OCI-LY7 (cell line): ENCODE data around the gene TULP1. TPM values are rescaled to one million over a fixed set of nuclear protein-coding genes. Genes with fewer than 3 reads are reported as not detected.

Source experiments
- BruUV-seq: library from RNA; stranded (reverse); fragments of 400-500 nt; replicated peaks from 2 replicates; lab custom pipeline; 2021; lab: Mats Ljungman, UMichigan
- CTCF ChIA-PET: fragments of 300-600 bp; sonication (Branson Sonifier 250); formaldehyde crosslinking; loops from one replicate; lab custom pipeline; 2022; ENCODE audit warnings: antibody characterized with exemption; ENCODE audit not compliant: unreplicated experiment; lab: Charles Lee
- POLR2A ChIA-PET: fragments of 300-600 bp; sonication (Branson Sonifier 250); formaldehyde crosslinking; loops from one replicate; lab custom pipeline; 2022; ENCODE audit warnings: antibody characterized with exemption; lab: Charles Lee
- DNase-seq: peaks from one replicate; pipeline ENCODE4 v3.0.0-alpha.2; 2015; ENCODE audit warnings: low spot score
- H2AFZ ChIP-seq: fragments of 200-600 bp; sonication (generic), shearing (Covaris generic); 2 replicates; pipeline ENCODE4 v1.6.1; 2014; ENCODE audit warnings: mild to moderate bottlenecking, antibody characterized with exemption, low read length, moderate library complexity
- H3K27ac ChIP-seq: fragments of 200-600 bp; sonication (generic); 2 replicates; pipeline ENCODE4 v1.5.1; 2014; ENCODE audit warnings: mixed run types, low read depth, mild to moderate bottlenecking, moderate library complexity, low read length, inconsistent platforms; ENCODE audit not compliant: poor library complexity, severe bottlenecking
- H3K36me3 ChIP-seq: fragments of 200-600 bp; sonication (generic); 2 replicates; pipeline ENCODE4 v1.6.1; 2014; ENCODE audit warnings: mild to moderate bottlenecking, antibody characterized with exemption, low read length, moderate library complexity, mixed read lengths; ENCODE audit not compliant: insufficient read depth
- H3K4me1 ChIP-seq: fragments of 200-600 bp; sonication (generic); 2 replicates; pipeline ENCODE4 v1.5.1; 2014; ENCODE audit warnings: mild to moderate bottlenecking, low read length; ENCODE audit not compliant: insufficient read depth, poor library complexity, severe bottlenecking
- H3K4me2 ChIP-seq: fragments of 200-600 bp; sonication (generic); 2 replicates; pipeline ENCODE4 v1.6.1; 2014; ENCODE audit warnings: mild to moderate bottlenecking, low read length
- H3K4me3 ChIP-seq: fragments of 200-600 bp; sonication (generic); 2 replicates; pipeline ENCODE4 v1.5.1; 2014; ENCODE audit warnings: mild to moderate bottlenecking, low read depth, low read length; ENCODE audit not compliant: poor library complexity, severe bottlenecking
- H3K79me2 ChIP-seq: fragments of 200-600 bp; sonication (generic); 2 replicates; pipeline ENCODE4 v1.6.1; 2016; ENCODE audit warnings: low read depth, mild to moderate bottlenecking, low read length, moderate library complexity, mixed read lengths; ENCODE audit not compliant: insufficient read depth
- H3K9me2 ChIP-seq: fragments of 200-600 bp; sonication (generic); 2 replicates; pipeline ENCODE4 v1.6.1; 2016; ENCODE audit warnings: mild to moderate bottlenecking, low read length, mixed read lengths; ENCODE audit not compliant: insufficient read depth
- H3K9me3 ChIP-seq: fragments of 200-600 bp; sonication (generic); 2 replicates; pipeline ENCODE4 v1.6.1; 2014; ENCODE audit warnings: mild to moderate bottlenecking, mixed run types, low read length, mixed read lengths
- H4K20me1 ChIP-seq: fragments of 200-600 bp; sonication (generic); 2 replicates; pipeline ENCODE4 v1.6.1; 2014; ENCODE audit warnings: mild to moderate bottlenecking, antibody characterized with exemption, low read length, moderate library complexity, mixed read lengths; ENCODE audit not compliant: insufficient read depth
- CTCF ChIP-seq: fragments of 200-600 bp; sonication (generic); conservative IDR thresholded peaks from 2 replicates; pipeline ENCODE4 v1.5.1; 2014; ENCODE audit warnings: mild to moderate bottlenecking, antibody characterized with exemption, low read length, moderate library complexity, mixed read lengths
- EZH2phosphoT487 ChIP-seq: fragments of 200-600 bp; sonication (generic); IDR thresholded peaks from 2 replicates; pipeline ENCODE4 v1.6.1; 2018; ENCODE audit warnings: low read depth, borderline replicate concordance, mild to moderate bottlenecking, mixed run types, antibody characterized with exemption, low read length, moderate library complexity, mixed read lengths
- intact Hi-C: fragments of 100-400 bp; cut with micrococcal nuclease; formaldehyde crosslinking; loops from one replicate; pipeline ENCODE4 v1.10.0; 2022; ENCODE audit not compliant: unreplicated experiment
- total RNA-seq, 2 experiments: library from RNA; depleted of rRNA in 1 of 2; stranded (reverse); fragments of >200 nt in 1 of 2; shearing (Covaris generic) in 1 of 2; gene quantifications; 2 replicates each; pipeline ENCODE4 v1.2.3, GENCODE V29; 2014 to 2022

The TULP1 gene
- total RNA-seq, 2 experiments from 2014 or later = not detected

GRCh38 chr6:35499372-35499771, 13.3 kb downstream of the TULP1 start:
- Histone ChIP-seq H3K9me3 (no peaks in the 10 kb centered on the region), H3K79me2 (no peaks in the 10 kb centered on the region), H3K9me2 (no peaks in the 10 kb centered on the region), H4K20me1 (no peaks in the 10 kb centered on the region), H3K36me3 (no peaks in the 10 kb centered on the region), H3K4me1 (peaks cover 9% of the 10 kb centered on the region), H3K4me3 (no peak overlapping the region), H2AFZ (no peak overlapping the region), H3K27ac (no peak overlapping the region), H3K4me2 (no peak overlapping the region)
- no peak for DNase-seq
- ChIA-PET CTCF (no interaction called here), POLR2A (no interaction called here)
- no TSS peak for BruUV-seq
- intact Hi-C loops = no loop called here
- no peak for TF ChIP-seq EZH2phosphoT487
- no peak for TF ChIP-seq CTCF

GRCh38 chr6:35498422-35499067, 14.2 kb downstream of the TULP1 start:
- H3K4me3 ChIP-seq = no peak overlapping the region
- H3K27ac ChIP-seq = no peak overlapping the region
- ChIA-PET CTCF (interaction anchor here (0.9 kb wide), 1 partner anchor 24 kb away, joined by 12 read pairs; no protein-coding TSS in a partner anchor), POLR2A (no interaction called here)
- BruUV-seq = no TSS peak
- H3K36me3 ChIP-seq = no peaks in the 10 kb centered on the region
- no peak overlapping the region for H2AFZ ChIP-seq
- no peak for DNase-seq
- H3K79me2 ChIP-seq = no peaks in the 10 kb centered on the region
- intact Hi-C loops = no loop called here
- H3K9me3 ChIP-seq = no peaks in the 10 kb centered on the region
- H3K4me2 ChIP-seq = peak overlapping the region; percentile 89; the same call in 1 of the 2 replicates
- TF ChIP-seq EZH2phosphoT487 (no peak), CTCF (no peak)
- H3K9me2 ChIP-seq = no peaks in the 10 kb centered on the region
- H4K20me1 ChIP-seq = no peaks in the 10 kb centered on the region
- peaks cover 14% of the 10 kb centered on the region for H3K4me1 ChIP-seq
